ENCODE measurements around the gene TYSND1.
A peak's percentile ranks its signal among the peaks of the same experiment; 100 is the strongest.

The TYSND1 gene
- long read RNA-seq, transcript TYSND1-203 (4 exons, 2,620 nt), result minor isoform, 7 of 46 reads
- long read RNA-seq, transcript TYSND1-201 (4 exons, 3,644 nt), result major isoform, 22 of 46 reads
- long read RNA-seq, partial matches to known transcripts, result 3 of 46 reads
- long read RNA-seq, other reads (novel, unspliced or antisense), result 9 of 46 reads

GRCh38 chr10:70146489-70147258, at the start of gene TYSND1:
Gene TYSND1, minus strand, starts transcription at chr10:70146700. Its CDS starts 114 bp downstream, at chr10:70146586.
- peak within 1 kb of the TSS; percentile 79 for H3K27ac ChIP-seq (replicated peaks)
- no peaks in the 10 kb centered on the region for H3K27me3 ChIP-seq (ENCODE audit: insufficient read depth, poor library complexity, severe bottlenecking)
- H3K4me3 ChIP-seq (replicated peaks; ENCODE audit: insufficient read depth, low read length), result peak within 1 kb of the TSS; percentile 57
- DNase-seq (ENCODE audit: low read depth in 1 of 2, low spot score in 1 of 2), result peak; percentile 95 to 97
- TF ChIP-seq CTCF (IDR thresholded peaks at IDR 0.05; ENCODE audit: insufficient read depth, low read length) (peak; percentile 63), REST (IDR thresholded peaks at IDR 0.05; ENCODE audit: insufficient replicate concordance, low read depth) (no peak), POLR2AphosphoS5 (IDR thresholded peaks at IDR 0.05; ENCODE audit: low read depth) (peak; percentile 69; the same call in 1 of the 2 replicates)

GRCh38 chr10:70193391-70193844, 46.9 kb upstream of the TYSND1 start:
- TF ChIP-seq CTCF (IDR thresholded peaks at IDR 0.05; ENCODE audit: insufficient read depth, low read length) (no peak), REST (IDR thresholded peaks at IDR 0.05; ENCODE audit: insufficient replicate concordance, low read depth) (no peak), GABPA (IDR thresholded peaks at IDR 0.05; ENCODE audit: low read depth) (no peak), SPI1 (IDR thresholded peaks at IDR 0.05; ENCODE audit: borderline replicate concordance, low read depth) (no peak), POLR2AphosphoS5 (IDR thresholded peaks at IDR 0.05; ENCODE audit: low read depth) (no peak)
- Histone ChIP-seq H3K27me3 (ENCODE audit: insufficient read depth, poor library complexity, severe bottlenecking) (no peaks in the 10 kb centered on the region), H3K4me3 (replicated peaks; ENCODE audit: insufficient read depth, low read length) (no peak overlapping the region), H3K27ac (replicated peaks) (no peak overlapping the region)
- DNase-seq (ENCODE audit: low read depth in 1 of 2, low spot score in 1 of 2), result no peak

GRCh38 chr10:70192326-70192968, 45.9 kb upstream of the TYSND1 start:
- H3K27me3 ChIP-seq (ENCODE audit: insufficient read depth, poor library complexity, severe bottlenecking), result no peaks in the 10 kb centered on the region
- TF ChIP-seq GABPA (IDR thresholded peaks at IDR 0.05; ENCODE audit: low read depth) (no peak), POLR2AphosphoS5 (IDR thresholded peaks at IDR 0.05; ENCODE audit: low read depth) (no peak), SPI1 (IDR thresholded peaks at IDR 0.05; ENCODE audit: borderline replicate concordance, low read depth) (no peak), CTCF (IDR thresholded peaks at IDR 0.05; ENCODE audit: insufficient read depth, low read length) (no peak), REST (IDR thresholded peaks at IDR 0.05; ENCODE audit: insufficient replicate concordance, low read depth) (no peak)
- no peak overlapping the region for H3K27ac ChIP-seq (replicated peaks)
- DNase-seq (ENCODE audit: low read depth in 1 of 2, low spot score in 1 of 2), result no peak
- H3K4me3 ChIP-seq (replicated peaks; ENCODE audit: insufficient read depth, low read length), result no peak overlapping the region
